H1 (cell line): ENCODE results near the gene PNO1.

Source experiments
- CTCF ChIP-seq, 3 experiments: IDR thresholded peaks; 1 replicate in 2 of 3; 2 replicates in 1 of 3; pipeline versions ENCODE4 v1.5.1 to v1.6.1; 2011; ENCODE audit warnings: low read length in 3 of 3, mild to moderate bottlenecking in 3 of 3, inconsistent platforms in 2 of 3, low read depth in 1 of 3, moderate library complexity in 1 of 3; ENCODE audit not compliant: insufficient read depth in 1 of 3; ENCODE audit errors: control extremely low read depth in 1 of 3
- EP300 ChIP-seq, 2 experiments: IDR thresholded peaks; 1 replicate in 1 of 2; 2 replicates in 1 of 2; pipeline ENCODE4 v1.6.1; 2011 to 2012; ENCODE audit warnings: low read depth in 2 of 2, low read length in 2 of 2, mild to moderate bottlenecking in 2 of 2, borderline replicate concordance in 1 of 2, inconsistent platforms in 1 of 2, moderate library complexity in 1 of 2
- EZH2 ChIP-seq: fragments of 200-600 bp; sonication (generic); IDR thresholded peaks from 2 replicates; pipeline ENCODE4 v1.7.1; 2012; ENCODE audit warnings: low read depth, mild to moderate bottlenecking, moderate library complexity, low read length, inconsistent platforms; ENCODE audit not compliant: severe bottlenecking
- GTF2F1 ChIP-seq: IDR thresholded peaks from 2 replicates; pipeline ENCODE4 v1.6.1; 2012; ENCODE audit warnings: low read depth, low read length, improper control_type of control experiment, borderline replicate concordance
- POLR2A ChIP-seq, 2 experiments: IDR thresholded peaks; 1 replicate in 1 of 2; 2 replicates in 1 of 2; pipeline ENCODE4 v1.6.1; 2011; ENCODE audit warnings: low read depth in 2 of 2, low read length in 2 of 2, mild to moderate bottlenecking in 2 of 2; ENCODE audit errors: control extremely low read depth in 1 of 2
- TAF1 ChIP-seq: IDR thresholded peaks from 2 replicates; pipeline ENCODE4 v1.6.1; 2011; ENCODE audit warnings: mild to moderate bottlenecking, low read depth, low read length
- TBP ChIP-seq: IDR thresholded peaks from 2 replicates; pipeline ENCODE4 v1.6.1; 2011; ENCODE audit warnings: low read depth, low read length, improper control_type of control experiment
- TCF12 ChIP-seq: IDR thresholded peaks from 2 replicates; pipeline ENCODE4 v1.6.1; 2011; ENCODE audit warnings: low read depth, mild to moderate bottlenecking, low read length
- TEAD4 ChIP-seq: IDR thresholded peaks from 2 replicates; pipeline ENCODE4 v1.6.1; 2012; ENCODE audit warnings: low read depth, low read length, inconsistent platforms, mixed read lengths
- YY1 ChIP-seq: IDR thresholded peaks from 2 replicates; pipeline ENCODE4 v1.6.1; 2011; ENCODE audit warnings: low read depth, mild to moderate bottlenecking, low read length
- ZNF274 ChIP-seq: IDR thresholded peaks from 2 replicates; pipeline ENCODE4 v1.7.0; 2012; ENCODE audit warnings: low read length, borderline replicate concordance; ENCODE audit errors: extremely low read depth
- TF ChIP-seq, protein P1 (sequence below): IDR thresholded peaks from 2 replicates; pipeline ENCODE4 v1.6.1; 2011; ENCODE audit warnings: low read depth, mild to moderate bottlenecking, low read length; ENCODE audit not compliant: insufficient read depth
- TF ChIP-seq, protein P2 (sequence below): IDR thresholded peaks from 2 replicates; pipeline ENCODE4 v1.6.1; 2012; ENCODE audit warnings: inconsistent platforms
- TF ChIP-seq, protein P3 (sequence below): IDR thresholded peaks from 2 replicates; pipeline ENCODE4 v1.6.1; 2011; ENCODE audit warnings: low read length, improper control_type of control experiment

GRCh38 chr2:68178954-68179627, 21.4 kb downstream of the PNO1 start:
- no peak for TF ChIP-seq TEAD4
- TF ChIP-seq, protein P1, sequence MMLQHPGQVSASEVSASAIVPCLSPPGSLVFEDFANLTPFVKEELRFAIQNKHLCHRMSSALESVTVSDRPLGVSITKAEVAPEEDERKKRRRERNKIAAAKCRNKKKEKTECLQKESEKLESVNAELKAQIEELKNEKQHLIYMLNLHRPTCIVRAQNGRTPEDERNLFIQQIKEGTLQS, result no peak
- no peak for TF ChIP-seq CTCF (IDR thresholded peaks at IDR 0.05; ENCODE audit: control extremely low read depth in 1 of 3, insufficient read depth in 1 of 3, low read depth in 1 of 3, low read length in 3 of 3)
- TF ChIP-seq GTF2F1, result no peak
- no peak for TF ChIP-seq TAF1
- TF ChIP-seq YY1, result no peak
- no peak for TF ChIP-seq POLR2A (IDR thresholded peaks at IDR 0.05; ENCODE audit: control extremely low read depth in 1 of 2, low read depth in 2 of 2, low read length in 2 of 2)
- TF ChIP-seq, protein P2, sequence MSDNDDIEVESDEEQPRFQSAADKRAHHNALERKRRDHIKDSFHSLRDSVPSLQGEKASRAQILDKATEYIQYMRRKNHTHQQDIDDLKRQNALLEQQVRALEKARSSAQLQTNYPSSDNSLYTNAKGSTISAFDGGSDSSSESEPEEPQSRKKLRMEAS, result no peak
- TF ChIP-seq EP300 (IDR thresholded peaks at IDR 0.05; ENCODE audit: borderline replicate concordance in 1 of 2, low read depth in 2 of 2, low read length in 2 of 2), result no peak
- no peak for TF ChIP-seq TBP
- no peak for TF ChIP-seq ZNF274
- TF ChIP-seq, protein P3, sequence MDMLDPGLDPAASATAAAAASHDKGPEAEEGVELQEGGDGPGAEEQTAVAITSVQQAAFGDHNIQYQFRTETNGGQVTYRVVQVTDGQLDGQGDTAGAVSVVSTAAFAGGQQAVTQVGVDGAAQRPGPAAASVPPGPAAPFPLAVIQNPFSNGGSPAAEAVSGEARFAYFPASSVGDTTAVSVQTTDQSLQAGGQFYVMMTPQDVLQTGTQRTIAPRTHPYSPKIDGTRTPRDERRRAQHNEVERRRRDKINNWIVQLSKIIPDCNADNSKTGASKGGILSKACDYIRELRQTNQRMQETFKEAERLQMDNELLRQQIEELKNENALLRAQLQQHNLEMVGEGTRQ, result no peak
- TF ChIP-seq TCF12, result no peak
- TF ChIP-seq EZH2, result no peak
